Activated CD4-positive, alpha-beta T cell treated with anti-CD3 and anti-CD28 coated beads, Interleukin-2, amount 50 U/mL, for 24 hours (primary cell): Measurements from ENCODE around the gene LCN9.

ENCODE experiments used
- DNase-seq, 2 donors: peaks; one replicate each; pipeline ENCODE4 v3.0.0-alpha.2; 2020; ENCODE audit warnings: low read depth in 1 of 2, low spot score in 1 of 2

Gene LCN9

DNA sequence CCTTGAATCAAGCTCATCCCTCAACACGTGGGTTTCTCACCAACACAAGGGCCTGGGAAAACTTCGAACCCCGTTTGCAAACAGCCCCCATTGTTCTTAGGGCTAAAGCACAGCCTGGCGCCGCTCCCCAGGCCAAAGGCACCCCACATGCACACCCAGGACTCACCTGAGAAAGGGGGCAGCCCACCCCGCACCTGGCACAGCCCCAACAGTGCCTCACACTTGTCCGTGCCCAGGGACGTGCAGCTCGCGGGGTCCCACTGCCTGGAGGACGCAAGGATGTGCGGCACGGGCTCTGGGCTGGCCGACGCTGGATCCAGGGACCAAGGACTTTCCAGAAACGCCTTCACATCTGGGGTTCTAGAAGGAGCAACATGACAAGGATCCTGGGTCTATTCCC is 33.3 kb downstream of the LCN9 start:
- no peak for DNase-seq

DNA sequence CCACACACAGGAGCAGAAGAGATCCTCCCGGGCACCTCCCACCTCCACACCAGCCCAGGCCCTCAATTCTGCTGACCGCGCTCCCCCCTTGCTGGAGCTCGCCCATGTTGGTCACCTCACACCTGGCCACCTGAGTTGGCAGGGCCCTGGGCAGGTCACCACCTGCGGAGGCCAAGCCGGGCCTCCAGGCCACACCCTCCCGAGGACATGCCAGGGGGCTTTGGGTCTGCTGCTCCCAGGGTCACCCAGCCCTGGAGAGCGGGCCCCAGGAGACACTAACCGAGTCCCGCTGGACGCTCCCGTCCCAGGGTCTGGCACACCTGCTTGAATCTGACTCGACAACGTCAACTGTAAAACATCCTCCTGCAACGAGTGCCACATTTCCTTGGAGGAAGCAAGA is 34.1 kb downstream of the LCN9 start:
- DNase-seq: no peak

DNA sequence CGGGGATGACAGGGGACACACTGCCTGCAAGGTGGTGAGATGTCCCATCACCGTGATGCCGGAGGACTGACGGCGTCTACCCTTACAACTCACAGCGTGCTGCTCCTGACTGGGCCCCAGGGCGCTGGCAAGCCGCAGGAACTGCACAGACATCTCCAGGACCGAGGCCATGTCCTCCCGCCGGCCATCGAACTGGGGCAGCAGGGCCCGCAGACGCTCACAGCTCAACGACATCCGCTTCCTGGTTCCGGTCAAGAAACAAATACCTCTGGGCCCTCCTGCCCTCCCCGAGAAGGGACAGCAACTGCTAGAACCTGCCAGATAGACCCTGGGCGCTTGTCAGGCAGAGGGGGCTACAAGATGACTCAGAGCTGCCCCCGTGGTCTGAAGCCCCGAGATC is 35.1 kb downstream of the LCN9 start:
- no peak for DNase-seq

- no peak for DNase-seq
Observed at GRCh38 chr9:135698767-135699166, 35.7 kb downstream of the LCN9 start.

- DNase-seq: no peak
Observed at GRCh38 chr9:135699440-135699839, 36.3 kb downstream of the LCN9 start, which contains the start of gene SOHLH1. SOHLH1 (minus strand) TSS chr9:135699481; CDS start chr9:135699467, 14 bp downstream.

- DNase-seq: no peak
Observed at GRCh38 chr9:135700525-135700924, 37.4 kb downstream of the LCN9 start.

DNA sequence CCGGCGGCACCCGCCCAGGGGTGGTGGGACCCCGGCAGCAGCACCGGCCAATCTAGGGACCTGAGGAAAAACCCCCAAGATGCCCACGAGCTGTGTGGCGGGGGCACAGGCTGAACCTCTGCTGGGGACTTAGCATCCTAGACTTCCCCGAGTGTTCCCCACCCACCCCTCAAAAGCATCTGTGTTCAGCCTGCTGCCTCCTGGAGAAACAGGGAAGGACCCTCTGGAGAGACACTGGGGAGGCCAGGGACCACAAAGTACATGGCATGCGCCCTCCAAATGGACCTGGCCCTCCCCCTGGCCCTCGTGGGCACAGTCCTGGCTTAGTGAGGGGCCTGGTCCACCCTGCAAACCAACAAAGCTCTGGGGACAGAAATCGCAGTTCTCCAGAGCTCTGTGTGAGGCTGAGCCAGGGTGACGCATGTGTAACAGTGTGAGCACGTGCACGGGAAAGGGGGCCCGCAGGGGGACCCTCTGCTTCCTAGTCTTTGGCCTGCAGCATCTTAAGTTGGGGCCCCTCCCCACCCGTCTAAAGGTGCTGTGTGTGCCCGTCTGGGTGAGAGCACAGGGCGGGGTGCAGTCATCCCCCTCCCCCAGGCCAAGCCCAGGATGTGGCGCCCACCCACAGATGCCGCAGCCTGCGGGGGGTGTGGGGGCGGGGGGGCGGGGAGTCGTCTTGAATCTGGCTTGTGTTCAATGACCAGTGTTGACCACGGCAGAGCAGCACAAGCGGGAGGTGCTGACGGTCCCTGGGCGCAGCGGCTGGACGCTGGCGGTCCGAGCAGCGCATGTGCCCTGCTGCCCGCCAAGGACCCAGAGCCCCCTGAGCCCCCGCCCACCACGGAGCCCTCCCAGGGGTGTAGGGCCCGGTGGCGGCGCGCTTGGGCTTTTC is 38.2 kb downstream of the LCN9 start:
- no peak for DNase-seq

DNA sequence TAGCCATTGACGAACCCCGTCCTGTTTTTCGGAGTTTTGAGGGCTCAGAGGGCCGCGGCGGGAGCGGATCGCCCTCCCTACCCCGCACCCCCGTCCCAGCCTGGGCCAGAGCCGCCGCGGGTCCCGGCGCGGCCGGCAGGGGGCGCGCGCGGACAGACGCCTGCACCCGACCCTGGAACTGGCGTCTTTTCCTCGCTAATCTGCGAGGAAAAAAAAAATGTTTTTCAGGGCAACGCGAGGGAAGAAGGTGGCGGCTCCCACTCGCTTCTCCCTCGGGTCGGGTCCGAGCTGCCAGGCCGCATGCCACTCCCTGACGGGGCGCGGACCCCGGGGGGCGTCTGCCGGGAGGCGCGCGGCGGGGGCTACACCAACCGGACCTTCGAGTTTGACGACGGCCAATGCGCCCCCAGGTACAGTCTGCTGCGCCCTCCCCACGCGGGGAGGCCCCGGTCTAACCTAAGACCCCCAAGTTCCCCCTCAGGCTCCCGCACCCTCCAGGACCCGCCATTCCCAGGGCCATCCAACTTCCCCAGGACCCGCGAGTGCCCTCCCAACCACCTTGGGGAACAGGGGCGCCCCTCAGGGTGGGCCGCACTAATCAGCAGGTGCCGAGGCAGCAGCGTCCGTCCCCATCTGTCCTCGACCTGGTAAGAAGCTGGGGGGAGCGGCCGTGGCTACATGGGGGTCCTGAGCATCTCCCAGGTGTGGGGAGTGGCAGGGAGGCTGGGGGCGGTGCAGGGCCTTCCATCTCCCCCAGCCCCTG is 39.0 kb downstream of the LCN9 start, which contains the start of gene KCNT1:
Gene KCNT1, plus strand, starts transcription at position 227 of the 763 bp plus-strand sequence. Its CDS starts 74 bp downstream, at position 301.
- DNase-seq: peak; percentile 32 to 35

DNA sequence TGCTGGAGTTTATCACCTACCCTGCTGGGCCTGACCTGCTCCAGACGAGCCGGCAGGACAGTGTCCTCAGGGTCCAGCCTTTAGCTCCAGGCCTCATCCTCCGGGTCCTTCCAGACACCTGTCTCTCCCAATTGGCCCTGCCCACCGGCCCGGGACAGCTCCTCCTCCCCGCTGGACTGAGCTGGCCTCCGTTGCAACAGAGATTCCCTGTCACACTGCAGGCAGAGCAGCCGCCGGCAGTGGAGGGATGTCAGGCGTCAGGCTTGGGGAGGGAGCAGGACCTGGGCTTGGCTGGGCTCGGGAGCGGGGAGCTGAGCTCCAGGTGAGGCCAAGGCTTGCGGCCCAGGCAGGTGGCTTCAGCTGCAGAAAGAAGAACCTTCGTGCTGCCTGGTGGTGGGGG is 40.6 kb downstream of the LCN9 start:
- no peak for DNase-seq

DNA sequence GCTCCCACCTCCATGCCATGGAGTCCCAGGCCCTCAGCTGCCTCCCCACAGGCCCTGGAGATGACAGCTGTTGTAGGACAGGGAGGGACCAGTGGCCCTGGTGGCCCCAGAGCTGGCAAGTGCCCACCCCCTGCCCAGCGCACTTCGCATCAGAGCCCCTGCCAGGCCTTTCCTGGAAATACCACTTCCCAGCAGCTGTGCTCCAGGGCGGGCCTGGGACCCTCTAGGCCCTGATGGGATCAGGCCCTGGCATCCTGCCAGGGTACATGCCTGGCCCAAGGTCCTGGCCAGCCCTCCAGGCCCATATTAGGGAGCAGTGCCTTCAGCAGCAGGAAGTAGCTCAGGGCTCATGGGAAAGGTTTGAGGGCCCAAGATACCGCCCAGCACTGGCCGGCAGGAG is 41.4 kb downstream of the LCN9 start:
- no peak for DNase-seq

- no peak for DNase-seq
Observed at GRCh38 chr9:135705376-135705775, 42.3 kb downstream of the LCN9 start.

DNA sequence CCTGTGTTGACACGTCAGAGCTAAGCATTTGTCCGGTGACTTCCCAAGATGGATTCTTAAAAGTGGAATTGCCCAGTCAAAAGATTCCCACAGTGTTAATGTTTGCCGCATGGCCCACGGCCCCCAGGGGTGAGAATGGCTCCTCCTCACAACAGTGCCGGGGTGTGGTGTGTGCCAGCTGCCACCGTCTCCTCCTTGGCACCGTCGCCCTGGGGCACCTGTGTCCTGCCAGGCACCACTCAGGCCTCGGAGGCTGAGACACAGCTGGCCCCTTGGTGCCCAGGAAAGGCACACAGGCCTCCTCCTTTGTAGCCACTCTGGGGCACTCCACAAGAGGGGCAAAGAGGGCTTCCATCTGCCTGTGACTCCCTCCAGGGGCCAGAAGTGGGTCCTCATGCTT is 43.2 kb downstream of the LCN9 start:
- no peak for DNase-seq

DNA sequence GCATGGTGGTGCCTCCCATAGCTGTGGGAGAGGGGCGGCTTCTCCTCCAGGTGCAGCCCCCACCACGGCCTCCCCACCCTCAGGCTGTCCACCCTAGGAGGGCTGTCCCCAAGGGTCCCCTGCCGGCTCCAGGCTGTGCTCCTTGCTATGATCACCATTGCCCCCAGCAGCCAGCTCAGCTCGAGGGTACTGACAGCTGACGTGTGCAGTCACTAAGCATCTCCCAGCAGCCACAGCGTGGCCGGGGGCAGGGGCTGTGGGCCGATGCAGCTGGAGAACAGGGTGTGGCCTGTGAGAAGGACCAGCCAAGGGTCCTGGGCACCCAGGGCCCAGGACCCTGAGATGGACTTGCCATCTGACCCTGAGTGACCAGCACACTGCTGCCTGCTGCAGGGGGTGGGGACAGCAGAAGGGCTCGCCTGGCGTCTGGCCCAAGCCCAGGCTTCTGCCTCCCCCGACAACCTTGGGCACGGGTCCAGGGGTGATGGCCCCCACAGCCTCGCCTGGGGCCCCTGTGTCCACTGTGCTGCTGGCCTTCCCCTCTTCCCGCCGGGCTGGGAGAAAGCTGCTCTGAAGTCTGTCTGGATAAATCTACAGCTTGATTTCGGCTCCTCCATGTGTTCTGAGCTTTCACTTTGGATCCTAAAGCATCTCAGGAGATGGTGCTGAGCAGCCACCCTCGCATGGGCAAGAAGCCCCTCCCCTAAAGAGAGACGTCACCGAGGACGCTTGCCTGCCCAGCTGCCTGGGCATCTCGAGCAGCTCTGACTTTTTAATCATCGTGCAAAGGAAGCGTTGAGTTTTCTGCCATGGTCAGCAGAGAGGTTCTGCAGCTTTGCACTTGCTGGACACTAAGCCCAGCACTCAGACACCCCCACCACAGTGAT is 44.4 kb downstream of the LCN9 start:
- no peak for DNase-seq

- no peak for DNase-seq
Observed at GRCh38 chr9:135708164-135708563, 45.1 kb downstream of the LCN9 start.

GRCh38 chr9:135711391-135711790 is 48.3 kb downstream of the LCN9 start:
- DNase-seq: no peak

GRCh38 chr9:135711881-135712280 is 48.8 kb downstream of the LCN9 start:
- no peak for DNase-seq

GRCh38 chr9:135712613-135713295 is 49.6 kb downstream of the LCN9 start:
- no peak for DNase-seq

GRCh38 chr9:135714242-135715055 is 51.3 kb downstream of the LCN9 start:
- DNase-seq: no peak

DNA sequence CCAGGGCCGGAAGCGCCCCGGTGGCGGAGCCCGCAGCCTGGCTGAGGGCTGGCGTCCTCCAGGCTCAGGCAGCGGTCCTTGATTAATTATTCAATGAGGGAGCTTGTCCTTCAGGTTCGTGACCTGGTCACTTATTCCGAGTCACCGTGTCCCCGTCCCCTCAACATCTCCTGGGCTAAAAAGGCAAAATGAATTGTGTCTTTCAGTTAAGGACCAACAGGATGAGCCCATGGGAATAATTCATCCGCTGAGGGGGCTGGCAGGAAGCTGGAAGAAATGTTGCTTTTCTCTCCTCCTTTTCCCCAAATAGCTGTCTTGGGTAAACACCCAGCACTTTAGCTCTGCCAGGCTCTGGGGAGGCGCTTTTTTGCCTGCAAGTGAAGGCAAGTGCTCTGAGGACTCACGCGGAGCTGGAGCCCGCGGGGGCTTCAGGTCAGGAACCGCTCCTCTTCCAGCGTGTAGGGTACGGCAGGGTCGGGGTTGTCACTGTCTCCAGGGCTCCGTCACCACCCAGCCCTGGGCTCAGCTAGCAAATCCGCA is 52.0 kb downstream of the LCN9 start:
- DNase-seq: no peak
